NCI-H2029 treated with DMSO at 0.1 percent for 48 hours (cell line): ENCODE data around the gene OR2M2.

Experiments used
- DNase-seq: peaks from one replicate; lab custom pipeline; 2025; lab: John Stamatoyannopoulos, UW

The OR2M2 gene, protein sequence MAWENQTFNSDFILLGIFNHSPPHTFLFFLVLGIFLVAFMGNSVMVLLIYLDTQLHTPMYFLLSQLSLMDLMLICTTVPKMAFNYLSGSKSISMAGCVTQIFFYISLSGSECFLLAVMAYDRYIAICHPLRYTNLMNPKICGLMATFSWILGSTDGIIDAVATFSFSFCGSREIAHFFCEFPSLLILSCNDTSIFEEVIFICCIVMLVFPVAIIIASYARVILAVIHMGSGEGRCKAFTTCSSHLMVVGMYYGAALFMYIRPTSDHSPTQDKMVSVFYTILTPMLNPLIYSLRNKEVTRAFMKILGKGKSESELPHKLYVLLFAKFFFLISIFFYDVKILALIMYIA

DNA sequence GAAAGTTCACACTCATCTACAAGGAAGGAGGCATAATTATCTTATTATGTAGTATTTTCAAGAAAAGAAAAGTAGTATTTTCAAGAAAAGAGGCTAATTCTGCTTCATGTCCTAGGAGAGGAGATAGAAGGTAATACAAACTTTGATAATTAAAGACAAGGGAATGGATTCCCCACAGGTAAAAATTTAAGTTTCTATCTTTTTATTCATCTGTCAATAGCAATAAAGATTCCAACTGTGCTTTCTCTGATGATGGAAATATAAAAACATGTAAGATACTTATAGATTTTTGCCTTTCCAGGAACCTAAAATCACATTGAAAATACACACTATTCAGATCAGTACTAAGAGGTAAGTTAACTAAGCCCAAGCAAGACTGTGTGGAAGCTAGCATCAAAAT is at the start of gene OR2M2:
Gene OR2M2, plus strand, starts transcription at position 301 of the 400 bp plus-strand sequence. CDS start 5,165 bp downstream, outside the sequence.
- no peak for DNase-seq

DNA sequence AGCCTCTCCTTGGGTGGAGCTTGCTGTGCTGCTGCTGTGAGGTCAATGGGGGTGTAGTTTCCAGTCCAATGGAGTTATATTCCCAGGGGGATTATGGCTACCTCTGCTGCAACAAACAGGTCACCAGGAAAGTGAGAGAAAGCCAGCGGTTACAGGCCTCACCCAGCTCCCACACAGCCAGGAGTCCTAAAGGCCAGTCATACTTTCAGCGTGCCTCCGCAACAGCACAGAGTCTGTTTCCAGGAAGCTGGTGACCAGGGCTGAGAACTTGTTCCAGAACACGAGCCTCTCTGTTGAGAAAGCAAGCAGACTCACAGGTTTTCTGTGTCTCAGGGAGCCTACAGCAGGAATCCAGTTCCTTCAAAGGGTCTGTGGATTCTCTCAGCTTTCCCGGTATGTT is 47.0 kb upstream of the OR2M2 start:
- DNase-seq, result no peak

DNA sequence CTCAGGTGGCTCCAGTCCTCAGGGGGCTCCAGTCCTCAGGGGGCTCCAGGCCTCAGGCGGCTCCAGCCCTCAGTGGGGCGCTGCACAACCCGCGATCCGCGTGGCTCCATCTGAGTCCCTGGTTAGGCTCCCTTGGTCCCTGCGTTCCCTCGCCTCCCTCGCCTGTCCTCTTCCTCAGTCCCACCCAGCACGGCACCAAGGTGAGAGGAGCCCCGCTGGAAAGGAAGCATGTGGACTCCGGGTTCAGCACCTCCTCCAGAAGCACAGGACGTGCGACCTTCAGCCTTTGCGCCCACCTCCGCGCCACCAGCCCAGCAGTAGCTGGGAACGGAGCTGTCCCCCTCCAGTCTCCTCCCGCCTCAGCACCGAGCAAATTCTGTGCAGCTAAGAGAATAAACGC is 37.8 kb upstream of the OR2M2 start:
- DNase-seq, result no peak

DNA sequence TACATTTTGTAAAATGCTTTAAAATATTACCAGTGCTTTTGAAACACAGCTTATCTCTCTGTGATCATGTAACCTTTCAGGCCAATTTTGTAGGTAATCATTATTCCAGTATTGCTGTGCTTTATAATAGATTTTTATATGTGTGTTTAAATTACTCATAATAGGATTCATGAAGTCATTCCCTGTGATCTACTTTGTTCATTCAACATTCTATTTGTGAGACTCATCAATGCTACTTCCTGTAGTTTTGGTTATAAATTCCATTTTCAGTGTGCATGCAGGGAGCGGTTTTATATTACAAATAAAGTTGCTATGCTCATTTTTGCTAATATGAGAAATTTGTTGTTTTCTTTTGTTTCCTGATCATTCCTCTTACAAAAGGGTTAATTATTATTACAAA is 33.8 kb upstream of the OR2M2 start:
- no peak for DNase-seq

DNA sequence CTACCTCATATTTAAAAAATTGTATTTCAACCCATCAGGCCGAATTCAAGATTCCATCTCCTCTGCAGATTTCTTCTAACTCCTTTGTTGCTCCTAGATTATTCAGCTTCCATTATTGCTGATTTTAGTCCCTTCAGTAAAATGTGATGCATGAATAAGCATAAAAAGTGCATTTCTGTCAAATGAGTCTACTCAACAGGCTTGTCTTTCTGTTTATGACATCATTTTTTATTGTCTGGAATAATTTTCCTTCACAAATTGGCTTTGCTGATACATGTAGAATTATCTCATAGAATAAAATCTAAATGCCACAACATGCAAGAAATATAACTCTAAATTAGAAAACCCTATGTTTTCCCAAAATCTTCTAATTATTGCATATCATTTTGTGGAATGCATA is 31.3 kb upstream of the OR2M2 start:
- DNase-seq, result no peak

DNA sequence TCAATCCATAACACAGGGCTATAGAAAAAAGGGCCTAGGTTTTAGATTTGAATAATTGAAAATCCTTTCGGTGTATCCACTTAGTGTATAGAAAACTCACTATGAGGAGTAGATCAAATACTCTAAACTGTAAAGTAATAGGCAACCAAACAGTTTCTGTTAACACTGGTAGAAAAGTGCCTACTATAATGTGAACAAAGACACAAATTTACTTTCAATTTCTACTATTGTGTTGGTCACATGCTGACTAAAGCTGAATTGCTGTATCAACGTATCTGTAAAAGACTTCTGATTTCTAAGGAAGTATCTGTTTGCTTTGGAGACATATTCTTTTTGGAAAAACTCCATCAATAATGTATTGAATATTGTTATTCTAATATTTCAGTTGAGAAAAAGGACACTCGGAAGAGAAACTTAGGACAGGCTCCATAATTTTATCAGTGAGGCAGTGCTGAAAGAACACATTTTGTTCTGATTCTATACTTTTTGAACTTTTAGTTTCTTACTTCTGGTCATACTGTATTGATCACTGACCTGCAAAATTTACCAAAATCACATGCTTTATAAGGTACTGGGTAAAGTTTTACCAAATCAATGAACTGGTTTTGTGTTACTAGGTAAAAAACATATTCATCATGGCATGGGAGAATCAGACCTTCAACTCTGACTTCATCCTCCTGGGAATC is 30.0 kb upstream of the OR2M2 start, which contains the start of gene OR2M5:
Gene OR2M5, plus strand, starts transcription at position 636 of the 686 bp plus-strand sequence. Its CDS starts 0 bp downstream, at position 636.
- no peak for DNase-seq

DNA sequence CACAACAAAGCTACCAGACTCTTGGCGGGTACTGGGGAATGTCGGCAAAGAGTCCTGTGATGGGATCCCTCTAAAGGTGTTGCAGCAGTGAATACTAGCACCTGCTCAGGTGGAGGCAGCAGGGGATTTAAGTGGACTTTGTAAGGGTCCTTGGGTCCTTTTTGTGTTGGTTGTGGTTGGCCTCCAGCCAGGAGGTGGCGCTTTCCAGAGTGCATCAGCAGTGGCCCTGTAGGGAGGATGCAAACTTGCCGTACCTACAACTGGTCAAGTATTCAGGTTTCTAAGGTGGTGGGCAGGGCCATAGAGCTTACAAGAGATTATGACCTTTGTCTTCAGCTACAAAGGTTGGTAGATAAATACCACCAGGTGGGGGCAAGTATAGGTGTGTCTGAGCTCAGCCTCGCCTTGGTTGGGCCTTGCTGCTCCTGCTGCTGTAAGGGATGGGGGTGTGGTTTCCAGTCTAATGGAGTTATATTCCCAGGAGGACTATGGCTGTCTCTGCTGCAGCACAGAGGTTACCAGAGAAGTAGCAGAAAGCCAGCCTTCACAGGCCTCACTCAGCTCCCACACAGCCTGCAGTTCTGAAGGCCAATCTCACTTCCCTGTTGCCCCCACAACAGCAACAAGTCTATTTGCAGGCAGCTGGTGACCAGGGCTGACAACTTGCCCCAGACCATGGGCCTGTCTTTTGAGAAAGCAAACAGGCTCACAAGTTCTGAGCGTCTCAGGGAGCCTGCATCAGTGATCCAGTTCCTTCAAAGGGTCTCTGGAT is 22.4 kb upstream of the OR2M2 start:
- DNase-seq, result no peak

DNA sequence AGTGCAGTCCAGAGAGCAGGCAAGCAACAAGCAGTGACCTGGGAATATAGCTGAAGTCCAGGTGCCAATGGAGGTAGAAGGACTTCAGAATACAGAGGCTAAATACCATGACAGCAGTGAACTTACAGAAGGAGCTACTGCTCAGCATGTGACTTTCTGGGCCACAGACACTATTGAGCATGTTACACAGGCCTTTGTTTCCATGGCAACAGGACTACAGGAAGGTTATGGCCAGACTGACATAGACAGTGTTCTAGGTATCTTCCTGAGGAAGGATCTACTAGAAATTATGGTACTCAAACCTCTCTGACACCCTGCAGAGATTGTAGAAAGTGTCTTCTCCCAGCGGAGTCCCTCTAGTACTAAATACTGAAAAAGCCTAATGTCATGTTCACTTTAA is 18.7 kb upstream of the OR2M2 start:
- no peak for DNase-seq

DNA sequence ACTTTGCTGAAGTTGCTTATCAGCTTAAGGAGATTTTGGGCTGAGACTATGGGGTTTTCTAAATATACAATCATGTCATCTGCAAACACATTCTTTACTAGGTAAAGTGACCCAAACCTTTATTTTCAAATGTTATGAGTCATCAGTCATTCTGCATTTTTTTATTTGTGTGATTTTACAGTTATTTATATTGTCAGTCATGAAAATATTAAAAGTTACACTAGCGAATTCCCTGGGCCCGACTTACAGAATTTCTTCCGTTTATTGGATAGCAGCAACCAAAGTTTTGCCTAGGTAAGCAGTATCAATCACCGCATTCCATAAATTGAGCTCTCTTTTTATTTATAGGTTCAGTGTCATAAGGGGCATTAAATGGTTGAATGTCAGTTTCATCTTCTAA is 15.9 kb upstream of the OR2M2 start:
- DNase-seq, result no peak

DNA sequence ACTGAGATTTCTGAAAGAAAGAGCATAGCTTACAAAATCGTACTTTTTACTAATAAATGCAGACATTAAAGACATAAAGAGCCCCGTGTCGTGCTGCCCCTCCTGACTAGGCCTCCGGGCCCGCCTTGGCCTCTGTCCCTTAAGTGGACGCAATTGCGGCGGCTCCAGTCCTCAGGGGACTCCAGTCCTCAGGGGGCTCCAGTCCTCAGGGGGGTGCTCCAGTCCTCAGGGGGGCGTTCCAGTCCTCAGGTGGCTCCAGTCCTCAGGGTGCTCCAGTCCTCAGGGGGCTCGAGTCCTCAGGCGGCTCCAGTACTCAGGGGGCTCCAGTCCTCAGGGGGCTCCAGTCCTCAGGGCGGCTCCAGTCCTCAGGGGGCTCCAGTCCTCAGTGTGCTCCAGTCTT is 10.6 kb upstream of the OR2M2 start:
- DNase-seq, result no peak

DNA sequence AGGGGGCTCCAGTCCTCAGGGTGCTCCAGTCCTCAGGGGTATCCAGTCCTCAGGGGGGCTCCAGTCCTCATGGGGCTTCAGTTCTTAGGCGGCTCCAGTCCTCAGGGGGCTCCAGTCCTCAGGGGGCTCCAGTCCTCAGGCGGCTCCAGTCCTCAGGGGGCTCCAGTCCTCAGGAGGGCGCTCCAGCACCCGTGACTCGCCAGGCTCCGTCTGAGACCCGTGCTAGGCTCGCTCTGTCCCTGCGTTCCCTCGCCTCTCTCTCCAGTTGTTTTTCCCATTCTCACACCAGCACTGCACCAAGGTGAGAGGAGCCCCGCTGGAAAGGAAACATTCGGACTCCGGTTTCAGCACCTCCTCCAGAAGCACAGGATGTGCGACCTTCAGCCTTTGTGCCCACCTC is 9.4 kb upstream of the OR2M2 start:
- DNase-seq, result no peak

DNA sequence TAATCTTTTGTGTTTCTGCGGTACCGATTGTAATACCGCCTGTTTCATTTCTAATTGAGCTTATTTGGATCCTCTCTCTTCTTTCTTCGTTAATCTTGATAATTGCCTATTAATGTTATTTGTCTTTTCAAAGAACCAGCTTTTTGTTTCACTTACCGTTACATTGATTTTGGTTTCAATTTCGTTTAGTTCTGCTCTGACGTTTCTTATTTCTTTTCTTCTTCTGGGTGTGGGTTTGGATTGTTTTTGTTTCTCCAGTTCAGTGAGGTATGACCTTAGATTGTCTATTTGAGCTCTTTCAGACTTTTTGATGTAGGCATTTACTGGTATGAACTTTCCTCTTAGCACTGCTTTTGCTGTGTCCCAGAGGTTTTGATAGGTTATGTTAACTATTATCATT is 9.4 kb downstream of the OR2M2 start:
- no peak for DNase-seq

DNA sequence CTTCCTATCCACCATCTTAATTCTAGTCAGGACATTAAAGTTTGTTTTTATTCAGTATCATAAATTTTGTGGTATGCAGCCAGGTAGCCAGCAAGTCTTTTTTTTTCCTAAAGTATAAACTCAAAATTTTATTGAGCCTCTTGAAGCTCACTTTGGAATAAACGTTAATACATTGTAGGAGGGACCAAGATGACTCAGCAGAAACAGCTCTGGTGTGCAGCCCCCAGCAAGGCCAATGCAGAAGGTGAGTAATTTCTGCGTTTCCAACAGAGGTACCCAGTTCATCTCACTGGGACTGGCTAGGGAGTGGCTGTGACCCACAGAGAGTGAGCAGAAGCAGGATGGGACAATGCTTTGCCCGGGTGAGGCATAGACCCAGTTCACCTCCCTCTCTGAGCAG is 12.7 kb downstream of the OR2M2 start:
- DNase-seq, result no peak

DNA sequence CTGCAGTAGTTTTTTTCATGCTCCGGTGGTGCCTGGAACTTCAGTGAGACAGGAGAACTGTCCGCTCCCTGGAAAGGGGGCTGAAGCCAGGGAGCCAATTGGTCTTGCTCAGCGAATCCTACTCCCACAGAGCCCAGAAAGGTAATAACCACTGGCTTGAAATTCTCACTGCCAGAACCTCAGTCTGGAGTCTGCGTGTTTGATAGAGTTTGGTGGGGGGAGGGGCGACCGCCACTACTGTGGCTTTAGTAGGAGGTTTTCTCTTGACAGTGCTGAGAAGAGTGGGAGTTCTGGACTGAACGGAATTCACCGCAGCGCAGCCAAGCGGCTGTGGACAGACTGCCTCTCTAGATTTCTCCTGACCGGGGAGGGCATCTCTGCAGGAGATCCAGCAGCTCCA is 14.4 kb downstream of the OR2M2 start:
- no peak for DNase-seq

DNA sequence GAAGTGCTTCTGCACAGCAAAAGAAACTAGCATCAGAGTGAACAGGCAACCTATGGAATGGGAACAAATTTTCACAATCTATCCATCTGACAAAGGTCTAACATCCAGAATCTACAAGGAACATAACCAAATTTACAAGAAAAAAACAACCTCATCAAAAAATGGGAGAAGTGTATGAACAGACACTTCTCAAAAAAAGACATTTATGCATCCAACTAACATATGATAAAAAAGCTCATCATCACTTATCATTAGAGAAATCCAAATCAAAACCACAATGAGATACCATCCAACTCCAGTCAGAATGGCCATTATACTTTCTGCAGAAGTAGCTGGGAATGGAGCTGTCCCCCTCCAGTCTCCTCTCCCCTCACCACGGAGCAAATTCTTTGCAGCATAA is 19.5 kb downstream of the OR2M2 start:
- no peak for DNase-seq

DNA sequence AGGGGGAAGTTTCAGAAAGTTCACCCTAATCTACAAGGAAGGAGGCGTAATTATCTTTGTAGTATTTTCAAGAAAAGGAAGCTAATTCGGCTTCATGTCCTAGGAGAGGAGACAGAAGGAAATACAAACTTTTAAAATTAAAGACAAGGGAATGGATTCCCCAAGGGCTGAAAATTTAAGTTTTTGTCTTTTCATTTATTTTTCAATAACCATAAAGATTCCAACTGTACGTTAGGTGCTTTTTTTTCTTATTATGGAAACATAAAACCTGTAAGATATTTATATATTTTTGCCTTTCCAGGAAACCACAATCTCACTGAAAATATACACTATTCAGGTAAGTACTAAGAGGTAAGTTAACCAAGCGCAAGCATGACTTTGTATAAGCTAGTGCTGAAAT is 22.3 kb downstream of the OR2M2 start, which contains the start of gene OR2M3:
Gene OR2M3, plus strand, starts transcription at position 301 of the 400 bp plus-strand sequence. CDS start 5,803 bp downstream, outside the sequence.
- DNase-seq, result no peak

DNA sequence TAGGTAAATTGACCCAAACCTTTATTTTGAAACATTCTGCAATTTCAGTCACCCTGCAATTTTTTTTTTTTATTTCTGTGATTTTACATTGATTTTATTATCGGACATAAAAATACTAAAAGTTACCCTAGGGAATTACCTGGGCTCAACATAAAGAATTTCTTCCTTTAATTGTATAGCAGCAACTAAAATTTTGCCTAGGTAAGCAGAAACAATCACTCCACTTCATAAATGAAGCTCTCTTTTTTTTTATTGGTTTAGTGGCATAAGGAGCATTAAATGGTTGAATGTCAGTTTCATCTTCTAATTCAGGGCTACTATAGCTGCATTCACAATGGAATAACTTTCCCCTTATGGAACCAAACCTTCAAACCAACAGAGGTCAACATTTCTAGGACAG is 41.3 kb downstream of the OR2M2 start:
- no peak for DNase-seq

DNA sequence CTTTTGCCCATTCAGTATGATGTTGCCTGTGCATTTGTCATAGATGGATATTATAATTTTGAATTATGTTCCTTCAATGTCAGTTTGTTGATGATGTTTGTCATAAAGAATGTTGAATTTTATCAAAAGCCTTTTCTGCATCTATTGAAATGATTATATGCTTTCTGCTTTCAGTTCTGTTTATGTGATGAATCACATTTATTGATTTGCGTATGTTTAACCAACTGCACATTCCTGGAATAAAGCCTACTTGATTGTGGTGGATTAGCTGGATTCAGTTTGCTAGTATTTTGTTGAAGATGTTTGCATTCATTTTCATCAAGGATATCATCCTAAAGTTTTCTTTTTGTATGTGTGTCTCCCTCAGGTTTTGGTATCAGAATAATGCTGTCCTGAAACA is 50.9 kb downstream of the OR2M2 start:
- no peak for DNase-seq

DNA sequence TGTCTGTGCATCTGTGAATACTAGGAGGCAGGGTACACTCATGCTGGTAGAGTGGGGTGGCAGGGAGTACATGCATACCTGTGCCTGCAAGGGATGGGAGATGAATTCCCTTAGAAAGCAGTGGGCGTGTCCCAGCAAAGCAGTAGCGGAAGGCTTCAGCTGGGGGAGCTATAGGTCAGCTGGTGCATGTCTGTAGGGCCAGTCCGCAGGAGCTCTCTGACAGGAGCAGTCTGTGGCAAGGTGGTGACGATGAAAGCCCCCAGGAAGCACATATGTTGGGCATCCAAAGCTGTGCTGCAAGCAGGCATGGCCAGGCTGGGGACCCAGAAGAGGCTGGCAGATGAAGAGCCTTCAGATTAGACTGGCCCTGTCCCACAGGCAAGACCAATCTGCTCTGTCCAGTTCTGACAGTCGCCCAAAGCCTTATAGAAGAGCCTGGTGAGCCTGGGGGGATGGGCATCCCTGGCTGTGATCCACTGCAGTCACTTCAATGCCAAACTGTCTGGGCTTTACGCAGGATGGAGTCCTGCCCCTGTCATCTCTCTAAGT is 54.8 kb downstream of the OR2M2 start:
- DNase-seq, result no peak
